Right renal cortex interstitium (tissue), 3 donors: Measurements from ENCODE around the gene CPAMD8. TPM values are rescaled to one million over a fixed set of nuclear protein-coding genes. Genes with fewer than 3 reads are reported as not detected.
"Not testable (repeated sequence)": the region's sequence is repeated elsewhere in the genome, so short reads cannot be mapped to it uniquely, and the experiment has no call there.

ENCODE experiments used
- DNase-seq, 3 donors: peaks; one replicate each; pipeline ENCODE4 v3.0.0-alpha.2; 2013; ENCODE audit warnings: low read depth in 3 of 3, low spot score in 2 of 3
- polyA plus RNA-seq, 3 donors: library from polyadenylated mRNA; unstranded; fragments of 120-200 nt; gene quantifications; one replicate each; pipeline ENCODE4 v1.2.1, GENCODE V29; 2013; ENCODE audit not compliant: insufficient read length in 3 of 3

The CPAMD8 gene
- polyA plus RNA-seq, 3 donors, result 28.4 to 34.2 (median 28.7) TPM

- DNase-seq, result no peak
Observed at GRCh38 chr19:16878181-16878965, 148.2 kb downstream of the CPAMD8 start.

- no peak for DNase-seq
Observed at GRCh38 chr19:16877581-16877980, 149.0 kb downstream of the CPAMD8 start.

GRCh38 chr19:16876904-16877361, 149.7 kb downstream of the CPAMD8 start:
- no peak for DNase-seq

GRCh38 chr19:16875584-16876555, 150.7 kb downstream of the CPAMD8 start:
- no peak for DNase-seq

- DNase-seq, result not testable (repeated sequence)
Observed at GRCh38 chr19:16874978-16875299, 151.7 kb downstream of the CPAMD8 start.

- no peak for DNase-seq
Observed at GRCh38 chr19:16874250-16874977, 152.2 kb downstream of the CPAMD8 start.

- DNase-seq, result no peak
Observed at GRCh38 chr19:16873594-16873993, 153.0 kb downstream of the CPAMD8 start.

- DNase-seq, result no peak
Observed at GRCh38 chr19:16872728-16873127, 153.9 kb downstream of the CPAMD8 start.

- DNase-seq, result no peak
Observed at GRCh38 chr19:16871871-16872270, 154.7 kb downstream of the CPAMD8 start.

GRCh38 chr19:16869331-16869972, 157.2 kb downstream of the CPAMD8 start:
- no peak for DNase-seq

- no peak for DNase-seq
Observed at GRCh38 chr19:16868423-16869130, 158.0 kb downstream of the CPAMD8 start.

- DNase-seq, result no peak
Observed at GRCh38 chr19:16867211-16867610, 159.4 kb downstream of the CPAMD8 start.

GRCh38 chr19:16862826-16863415, 163.7 kb downstream of the CPAMD8 start:
- no peak for DNase-seq

GRCh38 chr19:16861834-16862233, 164.8 kb downstream of the CPAMD8 start:
- no peak for DNase-seq

GRCh38 chr19:16861011-16861410, 165.6 kb downstream of the CPAMD8 start:
- no peak for DNase-seq

GRCh38 chr19:16860118-16860517, 166.5 kb downstream of the CPAMD8 start:
- DNase-seq, result no peak

GRCh38 chr19:16859626-16860025, 167.0 kb downstream of the CPAMD8 start:
- no peak for DNase-seq

GRCh38 chr19:16856091-16856490, 170.5 kb downstream of the CPAMD8 start:
- DNase-seq, result no peak

GRCh38 chr19:16853066-16853465, 173.5 kb downstream of the CPAMD8 start:
- DNase-seq, result no peak
